HCT116 (cell line): ENCODE results near the gene TRIM39.

Experiments
- CEBPB ChIP-seq: IDR thresholded peaks from 2 replicates; pipeline ENCODE4 v1.6.1; 2012; ENCODE audit warnings: low read depth
- EZH2phosphoT487 ChIP-seq: fragments of 200-600 bp; IDR thresholded peaks from 2 replicates; pipeline ENCODE4 v1.6.1; 2018; ENCODE audit warnings: antibody characterized with exemption, borderline replicate concordance
- POLR2A ChIP-seq: IDR thresholded peaks from 2 replicates; pipeline ENCODE4 v1.7.0; 2011; ENCODE audit warnings: borderline replicate concordance; ENCODE audit not compliant: insufficient read depth, insufficient read length; ENCODE audit errors: extremely low read depth
- YY1 ChIP-seq: IDR thresholded peaks from 2 replicates; pipeline ENCODE4 v1.6.1; 2011; ENCODE audit warnings: low read length, low read depth, moderate library complexity, mild to moderate bottlenecking; ENCODE audit not compliant: insufficient replicate concordance; ENCODE audit errors: extremely low read depth
- ZNF274 ChIP-seq: fragments of 200-500 bp; sonication (Bioruptor generic); IDR thresholded peaks from 2 replicates; pipeline ENCODE4 v1.6.1; 2014; ENCODE audit warnings: mild to moderate bottlenecking, low read depth, low read length, inconsistent platforms
- TF ChIP-seq, protein P1 (sequence below), 3 experiments: fragments of 200-600 bp in 1 of 3; sonication (generic) in 1 of 3; IDR thresholded peaks in 2 of 3; conservative IDR thresholded peaks in 1 of 3; 2 replicates each; pipeline ENCODE4 v1.5.1; 2012 to 2017; ENCODE audit warnings: low read depth in 2 of 3, low read length in 2 of 3, antibody characterized with exemption in 1 of 3, borderline replicate concordance in 1 of 3, control low read depth in 1 of 3, mild to moderate bottlenecking in 1 of 3, mixed read lengths in 1 of 3, mixed run types in 1 of 3, moderate library complexity in 1 of 3; ENCODE audit not compliant: insufficient read depth in 1 of 3
- TF ChIP-seq, protein P2 (sequence below): IDR thresholded peaks from 2 replicates; pipeline ENCODE4 v1.6.1; 2012
- TF ChIP-seq, protein P3 (sequence below): IDR thresholded peaks from 2 replicates; pipeline ENCODE4 v1.6.1; 2011; ENCODE audit warnings: mild to moderate bottlenecking, low read length, moderate library complexity; ENCODE audit not compliant: insufficient replicate concordance; ENCODE audit errors: extremely low read depth

DNA sequence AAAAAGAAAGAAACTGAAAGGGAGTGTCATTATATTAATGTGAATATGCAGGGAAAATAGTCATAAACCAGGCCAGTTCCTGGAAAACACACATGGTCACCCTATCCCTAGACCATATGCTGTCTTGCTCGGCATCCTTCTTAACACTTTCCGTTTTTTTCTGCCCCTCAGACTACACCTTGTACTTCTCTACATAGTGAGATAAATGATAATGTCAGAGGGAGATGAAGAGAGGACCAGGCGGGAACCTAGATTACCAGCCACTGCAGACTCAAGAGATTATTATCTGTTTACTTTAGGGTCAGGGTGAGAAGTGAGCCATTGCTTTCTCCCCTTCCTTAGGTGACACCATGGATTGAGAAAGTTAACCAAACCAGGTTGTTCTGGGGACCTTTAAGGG lies 14.5 kb downstream of the TRIM39 start:
- TF ChIP-seq, protein P1, sequence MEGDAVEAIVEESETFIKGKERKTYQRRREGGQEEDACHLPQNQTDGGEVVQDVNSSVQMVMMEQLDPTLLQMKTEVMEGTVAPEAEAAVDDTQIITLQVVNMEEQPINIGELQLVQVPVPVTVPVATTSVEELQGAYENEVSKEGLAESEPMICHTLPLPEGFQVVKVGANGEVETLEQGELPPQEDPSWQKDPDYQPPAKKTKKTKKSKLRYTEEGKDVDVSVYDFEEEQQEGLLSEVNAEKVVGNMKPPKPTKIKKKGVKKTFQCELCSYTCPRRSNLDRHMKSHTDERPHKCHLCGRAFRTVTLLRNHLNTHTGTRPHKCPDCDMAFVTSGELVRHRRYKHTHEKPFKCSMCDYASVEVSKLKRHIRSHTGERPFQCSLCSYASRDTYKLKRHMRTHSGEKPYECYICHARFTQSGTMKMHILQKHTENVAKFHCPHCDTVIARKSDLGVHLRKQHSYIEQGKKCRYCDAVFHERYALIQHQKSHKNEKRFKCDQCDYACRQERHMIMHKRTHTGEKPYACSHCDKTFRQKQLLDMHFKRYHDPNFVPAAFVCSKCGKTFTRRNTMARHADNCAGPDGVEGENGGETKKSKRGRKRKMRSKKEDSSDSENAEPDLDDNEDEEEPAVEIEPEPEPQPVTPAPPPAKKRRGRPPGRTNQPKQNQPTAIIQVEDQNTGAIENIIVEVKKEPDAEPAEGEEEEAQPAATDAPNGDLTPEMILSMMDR (IDR thresholded peaks at IDR 0.05 in 2 of 3, conservative IDR thresholded peaks at IDR 0.05 in 1 of 3; ENCODE audit: borderline replicate concordance in 1 of 3, insufficient read depth in 1 of 3, low read depth in 2 of 3, low read length in 2 of 3), result no peak
- no peak for TF ChIP-seq EZH2phosphoT487
- TF ChIP-seq ZNF274, result no peak
- no peak for TF ChIP-seq POLR2A
- TF ChIP-seq CEBPB, result no peak
- TF ChIP-seq, protein P2, sequence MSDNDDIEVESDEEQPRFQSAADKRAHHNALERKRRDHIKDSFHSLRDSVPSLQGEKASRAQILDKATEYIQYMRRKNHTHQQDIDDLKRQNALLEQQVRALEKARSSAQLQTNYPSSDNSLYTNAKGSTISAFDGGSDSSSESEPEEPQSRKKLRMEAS, result no peak
- TF ChIP-seq, protein P3, sequence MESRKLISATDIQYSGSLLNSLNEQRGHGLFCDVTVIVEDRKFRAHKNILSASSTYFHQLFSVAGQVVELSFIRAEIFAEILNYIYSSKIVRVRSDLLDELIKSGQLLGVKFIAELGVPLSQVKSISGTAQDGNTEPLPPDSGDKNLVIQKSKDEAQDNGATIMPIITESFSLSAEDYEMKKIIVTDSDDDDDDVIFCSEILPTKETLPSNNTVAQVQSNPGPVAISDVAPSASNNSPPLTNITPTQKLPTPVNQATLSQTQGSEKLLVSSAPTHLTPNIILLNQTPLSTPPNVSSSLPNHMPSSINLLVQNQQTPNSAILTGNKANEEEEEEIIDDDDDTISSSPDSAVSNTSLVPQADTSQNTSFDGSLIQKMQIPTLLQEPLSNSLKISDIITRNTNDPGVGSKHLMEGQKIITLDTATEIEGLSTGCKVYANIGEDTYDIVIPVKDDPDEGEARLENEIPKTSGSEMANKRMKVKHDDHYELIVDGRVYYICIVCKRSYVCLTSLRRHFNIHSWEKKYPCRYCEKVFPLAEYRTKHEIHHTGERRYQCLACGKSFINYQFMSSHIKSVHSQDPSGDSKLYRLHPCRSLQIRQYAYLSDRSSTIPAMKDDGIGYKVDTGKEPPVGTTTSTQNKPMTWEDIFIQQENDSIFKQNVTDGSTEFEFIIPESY, result no peak
- no peak for TF ChIP-seq YY1
